HG02571 (cell line): ENCODE results near the gene PAPSS1.

ENCODE experiments used
- ATAC-seq: cut with Tn5 transposase; IDR thresholded peaks from one replicate; pipeline ENCODE4 v1.9.1; 2021; ENCODE audit warnings: mild to moderate bottlenecking, moderate library complexity; ENCODE audit not compliant: unreplicated experiment

PAPSS1 gene

DNA sequence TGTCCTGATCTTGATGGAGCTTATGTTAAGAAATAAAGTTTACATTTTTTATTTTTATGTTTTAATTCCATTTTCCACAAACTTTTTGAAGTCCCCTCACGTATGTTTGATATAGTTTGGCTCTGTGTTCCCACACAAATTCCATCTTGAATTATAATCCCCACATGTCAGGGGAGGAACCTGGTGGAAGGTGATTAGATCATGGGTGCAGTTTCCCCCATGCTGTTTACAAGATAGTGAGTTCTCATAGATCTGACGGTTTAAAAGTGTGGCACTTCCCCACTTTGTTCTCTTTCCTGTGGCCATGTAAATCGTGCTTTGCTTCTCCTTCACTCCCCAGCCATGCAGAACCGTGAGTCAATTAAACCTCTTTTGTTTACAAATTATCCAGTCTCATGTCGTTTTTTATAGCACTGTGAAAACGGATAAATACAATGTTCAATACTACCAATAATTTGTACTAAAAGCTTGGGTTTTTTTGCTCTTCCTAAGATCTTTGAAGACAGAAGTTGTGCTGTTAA lies 89.8 kb downstream of the PAPSS1 start:
- ATAC-seq = no peak

DNA sequence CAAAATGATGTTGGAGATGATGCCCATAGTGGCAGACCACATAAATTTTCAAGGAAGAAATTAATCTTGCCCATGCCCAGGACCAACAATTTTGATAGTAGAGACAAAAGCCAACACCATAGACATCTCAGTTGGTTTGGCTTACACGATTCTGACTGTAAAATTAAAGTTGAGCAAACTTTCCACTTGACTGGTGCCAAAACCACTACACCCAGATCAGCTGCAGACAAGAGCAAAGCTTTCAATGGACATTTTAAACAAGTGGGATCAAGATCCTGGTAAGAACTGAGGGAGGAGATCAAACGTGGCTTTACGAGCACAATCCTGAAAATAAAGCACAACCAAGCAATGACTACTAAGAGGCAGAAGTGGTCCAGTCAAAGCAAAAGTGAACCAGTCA lies 90.7 kb downstream of the PAPSS1 start:
- no peak for ATAC-seq

- ATAC-seq = no peak
These were observed 94.6 kb downstream of the PAPSS1 start for GRCh38 chr4:107625391-107625902.

DNA sequence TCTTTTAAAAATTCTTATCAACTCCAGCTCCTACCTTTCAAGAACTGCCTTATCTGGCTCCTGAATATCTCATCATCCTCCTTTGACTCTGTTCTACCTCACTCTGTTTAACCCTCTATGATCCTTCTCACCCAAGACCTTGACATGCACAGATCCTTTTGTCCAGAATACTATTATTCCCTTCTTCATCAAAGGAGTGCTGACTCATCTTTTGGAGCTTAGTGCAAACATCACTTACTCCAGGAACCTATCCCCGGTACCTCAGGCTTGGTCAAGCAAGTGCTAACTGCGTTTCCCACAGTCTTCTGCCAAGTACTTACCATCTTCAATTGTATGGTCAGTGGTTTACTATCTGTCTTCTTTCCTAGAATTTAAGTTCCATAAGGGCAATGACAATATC lies 96.0 kb downstream of the PAPSS1 start:
- ATAC-seq = no peak

DNA sequence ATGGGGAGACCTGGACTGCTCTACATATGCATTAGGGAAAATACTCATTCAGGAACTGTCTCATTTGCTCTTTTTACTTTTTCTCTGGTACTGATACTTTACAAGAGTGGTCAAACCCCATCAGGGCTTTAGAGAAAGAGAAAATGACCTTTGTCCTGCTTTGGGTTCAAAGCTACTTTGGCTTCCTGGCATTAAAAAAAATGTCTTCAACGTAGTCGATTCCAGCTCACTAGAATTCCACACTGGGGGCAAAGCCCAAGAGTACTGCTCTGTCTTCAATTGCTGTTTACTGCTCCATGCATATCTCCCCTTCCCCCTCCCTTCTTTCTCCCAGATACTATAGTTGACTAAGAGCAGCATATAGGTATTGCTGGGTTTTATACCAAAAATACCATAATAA lies 98.0 kb downstream of the PAPSS1 start:
- ATAC-seq = no peak

DNA sequence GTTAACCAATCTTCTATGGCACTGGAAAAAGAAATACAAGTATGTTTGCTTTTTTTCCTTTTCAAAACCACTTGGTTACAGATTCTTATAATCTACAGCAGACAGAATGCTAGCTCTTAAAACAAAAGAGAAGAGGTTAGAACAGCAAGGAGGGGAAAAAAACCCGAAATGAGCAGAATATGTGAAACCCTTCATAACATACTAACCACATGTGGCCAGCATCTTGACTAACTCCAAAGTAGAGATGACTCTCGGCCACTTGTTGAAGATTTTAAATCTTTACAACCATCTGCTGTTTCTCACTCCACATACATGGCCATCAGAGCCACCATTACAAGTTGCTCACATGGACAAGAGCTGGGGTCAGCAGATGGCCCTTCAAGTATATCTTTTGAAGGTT lies 100.3 kb downstream of the PAPSS1 start:
- no peak for ATAC-seq

GRCh38 chr4:107619066-107619465 lies 101.0 kb downstream of the PAPSS1 start:
- ATAC-seq = no peak

GRCh38 chr4:107618656-107619055 lies 101.4 kb downstream of the PAPSS1 start:
- no peak for ATAC-seq

- no peak for ATAC-seq
These were observed 103.1 kb downstream of the PAPSS1 start for GRCh38 chr4:107616838-107617389.

- no peak for ATAC-seq
These were observed 104.2 kb downstream of the PAPSS1 start for GRCh38 chr4:107615809-107616208.

GRCh38 chr4:107603430-107603829 lies 116.6 kb downstream of the PAPSS1 start:
- no peak for ATAC-seq

DNA sequence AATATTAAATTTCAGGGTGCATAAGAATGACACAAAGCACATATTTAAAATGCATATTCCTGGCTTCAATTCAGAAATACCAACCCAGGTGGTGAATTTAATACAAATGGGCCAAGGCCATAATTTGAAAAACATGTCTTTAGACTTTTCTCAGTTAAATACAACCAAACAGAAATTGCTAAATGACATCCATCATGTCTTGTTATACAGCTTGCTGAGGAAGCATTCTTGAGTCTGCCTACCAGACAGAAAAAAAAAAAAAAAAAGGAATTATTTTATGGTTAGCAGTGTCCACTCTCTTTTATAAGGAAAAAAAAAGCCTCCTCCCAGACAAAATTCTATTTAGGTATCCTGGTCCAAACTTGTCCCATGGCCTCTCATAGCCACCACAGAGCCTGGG lies 119.1 kb downstream of the PAPSS1 start:
- no peak for ATAC-seq

DNA sequence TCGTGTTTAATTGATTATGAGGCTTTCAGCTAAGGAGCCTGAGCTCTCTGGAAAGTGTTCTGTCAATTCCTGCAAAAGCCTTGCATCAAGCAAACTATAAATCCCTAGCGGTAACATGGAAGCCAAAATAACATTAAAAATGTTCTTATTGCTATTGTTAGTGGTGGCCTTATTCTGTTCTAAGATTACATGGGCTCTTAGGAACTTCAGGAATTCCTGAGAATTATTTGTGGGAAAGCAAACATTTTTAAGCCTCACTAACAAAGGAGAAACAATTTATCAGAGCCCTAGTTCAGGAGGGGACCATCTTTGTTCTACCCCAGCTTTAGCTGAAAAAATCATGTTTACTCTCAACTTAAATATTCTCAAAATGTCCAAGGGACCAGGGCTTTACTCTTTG lies 119.6 kb downstream of the PAPSS1 start:
- no peak for ATAC-seq

DNA sequence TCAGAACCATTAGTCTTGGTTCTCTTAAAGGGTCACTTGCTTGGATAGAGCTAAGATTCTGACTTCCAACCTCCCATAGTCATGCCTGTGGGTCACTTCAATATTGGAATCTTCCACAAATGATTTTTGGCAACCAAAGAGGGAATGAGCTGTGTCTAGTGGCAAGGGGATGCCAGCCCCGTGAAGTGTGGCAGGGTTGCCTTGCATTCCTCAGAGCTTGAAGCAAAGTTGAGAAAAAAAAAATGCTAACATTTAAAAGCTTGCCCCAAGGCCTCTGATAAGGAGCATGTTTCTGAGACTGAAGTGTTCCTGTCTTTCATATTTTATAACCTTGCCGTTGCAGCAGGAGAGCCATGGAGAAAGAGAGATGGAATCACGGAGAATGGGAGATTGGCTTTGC lies 120.2 kb downstream of the PAPSS1 start:
- no peak for ATAC-seq

DNA sequence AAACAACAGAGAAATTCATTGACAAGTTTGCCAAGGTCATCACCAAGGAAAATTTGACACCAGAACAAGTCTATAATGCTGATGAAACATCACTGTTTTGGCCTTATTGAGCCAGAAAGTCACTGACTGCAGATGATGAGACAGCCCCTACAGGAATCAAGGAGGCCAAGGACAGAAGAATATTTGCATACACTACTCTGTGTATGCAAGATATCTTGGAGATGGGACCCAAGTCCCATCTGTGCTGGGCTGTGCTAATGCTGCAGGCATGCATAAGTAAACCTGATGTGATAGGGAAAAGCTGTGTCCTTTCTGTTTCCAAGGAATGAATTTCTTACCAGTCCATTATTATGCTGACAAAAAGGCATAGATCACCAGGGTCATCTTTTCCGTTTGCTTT lies 126.8 kb downstream of the PAPSS1 start:
- no peak for ATAC-seq

DNA sequence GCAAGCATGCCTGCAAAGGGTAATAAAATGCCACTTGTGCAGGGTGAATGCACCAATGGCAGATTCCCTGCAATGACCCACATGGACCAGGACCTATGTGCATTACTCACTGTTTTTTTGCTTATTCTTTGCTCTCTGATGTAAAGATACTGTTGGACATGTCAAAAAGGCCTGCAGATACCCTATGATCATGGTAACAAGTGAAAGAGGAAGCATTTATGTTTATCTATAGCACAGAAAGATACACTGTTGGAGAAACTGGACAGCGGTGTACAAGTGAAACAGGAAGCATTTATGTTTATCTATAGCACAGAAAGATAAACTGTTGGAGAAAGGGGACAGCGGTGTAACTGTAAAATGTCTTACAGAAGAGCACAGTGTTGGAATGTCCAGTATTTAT lies 127.5 kb downstream of the PAPSS1 start:
- ATAC-seq = peak; percentile 68

DNA sequence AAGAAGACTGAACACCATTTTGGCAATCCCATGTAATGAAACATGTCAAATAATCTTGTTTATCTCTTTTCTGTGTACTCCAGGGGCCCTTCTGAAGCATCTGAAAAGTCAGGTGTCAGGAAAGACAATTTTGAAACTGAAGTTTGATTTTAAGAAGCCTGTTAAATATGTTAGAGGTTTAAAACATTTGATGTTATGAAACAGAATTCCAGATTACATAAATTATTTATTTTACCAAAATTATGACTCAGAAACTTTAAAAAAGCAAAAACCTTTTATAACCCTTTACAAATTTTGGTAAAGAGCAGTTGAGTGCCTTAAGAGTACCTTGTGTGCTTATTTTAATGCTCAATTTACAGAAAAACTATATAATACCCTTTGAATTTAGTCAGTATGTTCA lies 130.8 kb downstream of the PAPSS1 start:
- no peak for ATAC-seq

DNA sequence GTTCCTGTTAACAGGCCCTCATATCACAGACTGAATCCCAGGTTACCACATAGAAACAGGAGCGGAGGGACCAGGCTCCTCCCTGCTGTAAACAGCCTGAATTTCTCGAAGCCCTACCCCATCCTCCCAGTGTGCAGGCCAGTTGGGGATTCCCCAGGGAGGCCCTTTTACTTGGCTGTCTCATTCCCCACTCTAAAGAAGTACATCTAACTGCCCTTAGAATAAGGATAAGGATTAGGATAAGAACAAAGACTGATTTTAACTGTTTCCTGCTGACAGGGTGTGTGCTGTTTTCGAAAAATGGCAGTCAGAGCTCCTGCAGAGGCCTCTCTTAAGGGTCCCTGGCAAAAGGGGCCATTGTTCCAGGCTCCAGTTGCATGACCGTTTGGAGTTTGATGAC lies 133.7 kb downstream of the PAPSS1 start:
- ATAC-seq = no peak

DNA sequence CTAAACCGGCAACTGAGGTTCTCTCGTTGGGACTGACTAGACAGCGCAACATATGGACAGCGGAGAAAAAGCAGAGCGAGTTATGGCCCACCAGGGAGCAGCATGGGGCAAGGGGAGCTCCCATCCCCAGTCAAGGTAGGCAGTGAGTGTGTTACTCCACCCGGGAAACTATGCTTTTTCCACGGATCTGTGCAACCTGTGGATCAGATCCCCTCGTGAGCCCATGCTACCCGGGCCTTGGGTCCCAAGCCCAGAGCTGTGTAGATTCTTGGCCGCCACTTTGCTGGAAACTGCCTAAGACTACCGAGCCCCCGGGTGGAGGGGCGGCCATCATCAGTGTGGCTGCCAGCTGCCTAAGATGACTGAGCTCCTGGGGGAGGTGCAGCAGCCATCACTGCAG lies 140.9 kb downstream of the PAPSS1 start:
- ATAC-seq = no peak

DNA sequence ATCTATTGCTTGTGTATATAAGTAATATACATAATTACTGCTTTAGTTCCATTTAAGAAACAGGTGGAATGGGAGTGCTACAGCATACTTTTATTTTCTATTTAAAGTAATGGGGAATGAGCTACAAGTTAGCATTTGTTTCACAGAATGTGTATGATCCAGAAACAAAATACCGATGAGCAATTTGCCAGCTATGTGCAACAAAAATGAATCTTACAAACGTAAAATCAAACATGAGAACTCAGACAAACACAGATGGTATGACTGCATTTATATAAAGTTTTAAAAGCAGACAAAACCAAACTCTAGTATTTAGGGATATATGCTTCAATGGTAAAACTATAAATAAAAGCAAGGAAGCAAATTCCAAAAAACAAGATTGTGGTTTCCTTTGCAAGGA lies 141.7 kb downstream of the PAPSS1 start:
- ATAC-seq = no peak

- no peak for ATAC-seq
These were observed 142.3 kb downstream of the PAPSS1 start for GRCh38 chr4:107577743-107578142.

GRCh38 chr4:107575243-107575642 lies 144.8 kb downstream of the PAPSS1 start:
- ATAC-seq = no peak

- ATAC-seq = no peak
These were observed 147.8 kb downstream of the PAPSS1 start for GRCh38 chr4:107572281-107572680.
